OCI-LY7 (cell line): ENCODE data around the gene ATP9A. TPM values are rescaled to one million over a fixed set of nuclear protein-coding genes. Genes with fewer than 3 reads are reported as not detected.

ENCODE experiments used
- BruUV-seq: library from RNA; stranded (reverse); fragments of 400-500 nt; replicated peaks from 2 replicates; lab custom pipeline; 2021; lab: Mats Ljungman, UMichigan
- CTCF ChIA-PET: fragments of 300-600 bp; sonication (Branson Sonifier 250); formaldehyde crosslinking; loops from one replicate; lab custom pipeline; 2022; ENCODE audit warnings: antibody characterized with exemption; ENCODE audit not compliant: unreplicated experiment; lab: Charles Lee
- POLR2A ChIA-PET: fragments of 300-600 bp; sonication (Branson Sonifier 250); formaldehyde crosslinking; loops from one replicate; lab custom pipeline; 2022; ENCODE audit warnings: antibody characterized with exemption; lab: Charles Lee
- DNase-seq: peaks from one replicate; pipeline ENCODE4 v3.0.0-alpha.2; 2015; ENCODE audit warnings: low spot score
- H2AFZ ChIP-seq: fragments of 200-600 bp; sonication (generic), shearing (Covaris generic); 2 replicates; pipeline ENCODE4 v1.6.1; 2014; ENCODE audit warnings: mild to moderate bottlenecking, antibody characterized with exemption, low read length, moderate library complexity
- H3K27ac ChIP-seq: fragments of 200-600 bp; sonication (generic); 2 replicates; pipeline ENCODE4 v1.5.1; 2014; ENCODE audit warnings: mixed run types, low read depth, mild to moderate bottlenecking, moderate library complexity, low read length, inconsistent platforms; ENCODE audit not compliant: poor library complexity, severe bottlenecking
- H3K36me3 ChIP-seq: fragments of 200-600 bp; sonication (generic); 2 replicates; pipeline ENCODE4 v1.6.1; 2014; ENCODE audit warnings: mild to moderate bottlenecking, antibody characterized with exemption, low read length, moderate library complexity, mixed read lengths; ENCODE audit not compliant: insufficient read depth
- H3K4me1 ChIP-seq: fragments of 200-600 bp; sonication (generic); 2 replicates; pipeline ENCODE4 v1.5.1; 2014; ENCODE audit warnings: mild to moderate bottlenecking, low read length; ENCODE audit not compliant: insufficient read depth, poor library complexity, severe bottlenecking
- H3K4me2 ChIP-seq: fragments of 200-600 bp; sonication (generic); 2 replicates; pipeline ENCODE4 v1.6.1; 2014; ENCODE audit warnings: mild to moderate bottlenecking, low read length
- H3K4me3 ChIP-seq: fragments of 200-600 bp; sonication (generic); 2 replicates; pipeline ENCODE4 v1.5.1; 2014; ENCODE audit warnings: mild to moderate bottlenecking, low read depth, low read length; ENCODE audit not compliant: poor library complexity, severe bottlenecking
- H3K79me2 ChIP-seq: fragments of 200-600 bp; sonication (generic); 2 replicates; pipeline ENCODE4 v1.6.1; 2016; ENCODE audit warnings: low read depth, mild to moderate bottlenecking, low read length, moderate library complexity, mixed read lengths; ENCODE audit not compliant: insufficient read depth
- H3K9me2 ChIP-seq: fragments of 200-600 bp; sonication (generic); 2 replicates; pipeline ENCODE4 v1.6.1; 2016; ENCODE audit warnings: mild to moderate bottlenecking, low read length, mixed read lengths; ENCODE audit not compliant: insufficient read depth
- H3K9me3 ChIP-seq: fragments of 200-600 bp; sonication (generic); 2 replicates; pipeline ENCODE4 v1.6.1; 2014; ENCODE audit warnings: mild to moderate bottlenecking, mixed run types, low read length, mixed read lengths
- H4K20me1 ChIP-seq: fragments of 200-600 bp; sonication (generic); 2 replicates; pipeline ENCODE4 v1.6.1; 2014; ENCODE audit warnings: mild to moderate bottlenecking, antibody characterized with exemption, low read length, moderate library complexity, mixed read lengths; ENCODE audit not compliant: insufficient read depth
- CTCF ChIP-seq: fragments of 200-600 bp; sonication (generic); conservative IDR thresholded peaks from 2 replicates; pipeline ENCODE4 v1.5.1; 2014; ENCODE audit warnings: mild to moderate bottlenecking, antibody characterized with exemption, low read length, moderate library complexity, mixed read lengths
- EZH2phosphoT487 ChIP-seq: fragments of 200-600 bp; sonication (generic); IDR thresholded peaks from 2 replicates; pipeline ENCODE4 v1.6.1; 2018; ENCODE audit warnings: low read depth, borderline replicate concordance, mild to moderate bottlenecking, mixed run types, antibody characterized with exemption, low read length, moderate library complexity, mixed read lengths
- intact Hi-C: fragments of 100-400 bp; cut with micrococcal nuclease; formaldehyde crosslinking; loops from one replicate; pipeline ENCODE4 v1.10.0; 2022; ENCODE audit not compliant: unreplicated experiment
- total RNA-seq, 2 experiments: library from RNA; depleted of rRNA in 1 of 2; stranded (reverse); fragments of >200 nt in 1 of 2; shearing (Covaris generic) in 1 of 2; gene quantifications; 2 replicates each; pipeline ENCODE4 v1.2.3, GENCODE V29; 2014 to 2022

Gene ATP9A
- total RNA-seq, 2 experiments from 2014 or later, result 0.67 to 0.85 TPM

DNA sequence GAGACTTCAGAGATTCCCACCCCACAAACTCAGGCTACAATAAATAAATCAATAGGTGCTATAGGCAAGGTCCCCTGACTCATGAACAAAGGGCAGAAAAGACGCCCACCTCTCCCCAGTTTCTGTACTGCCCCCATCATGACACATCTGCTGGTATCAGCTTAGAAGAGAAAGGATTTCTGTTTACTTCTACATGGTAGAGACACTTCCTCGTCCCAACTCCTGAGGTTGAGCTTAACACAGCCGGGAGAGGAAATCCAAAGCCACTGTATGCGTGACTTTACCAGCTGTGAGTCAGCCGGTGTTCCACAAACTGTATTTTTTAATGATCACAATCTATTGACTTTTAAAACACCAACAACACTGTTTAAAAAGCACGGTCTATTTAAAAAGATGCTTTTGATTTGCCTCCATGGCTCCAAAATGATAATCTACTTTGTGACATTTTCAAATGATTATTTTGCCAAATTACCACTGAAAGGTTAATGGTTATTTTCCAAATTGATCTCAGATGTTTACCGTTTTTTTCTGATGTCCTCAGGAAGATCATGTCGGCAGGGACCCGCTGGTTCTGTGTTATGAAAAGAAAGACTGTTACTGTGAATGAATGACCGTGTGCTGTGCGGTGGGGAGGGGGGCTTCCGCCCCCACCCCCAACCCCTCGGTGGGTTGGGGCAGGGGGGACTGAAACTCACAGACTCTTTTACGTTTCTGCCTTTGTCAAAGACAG lies 72.5 kb downstream of the ATP9A start:
- Histone ChIP-seq H3K4me2 (peak overlapping the region; percentile 68), H3K27ac (peak overlapping the region; percentile 1), H3K9me3 (no peaks in the 10 kb centered on the region), H3K4me3 (peak overlapping the region; percentile 53), H3K36me3 (no peaks in the 10 kb centered on the region), H3K79me2 (no peaks in the 10 kb centered on the region), H2AFZ (peak overlapping the region; percentile 98), H3K9me2 (no peaks in the 10 kb centered on the region), H3K4me1 (peaks cover 30% of the 10 kb centered on the region), H4K20me1 (no peaks in the 10 kb centered on the region)
- ChIA-PET POLR2A (interaction anchor here (1.1 kb wide), 1 partner anchor 51 kb away, joined by 3 read pairs; no protein-coding TSS in a partner anchor), CTCF (interaction anchor here (0.6 kb wide), 1 partner anchor 700 kb away, joined by 4 read pairs; no protein-coding TSS in a partner anchor)
- DNase-seq, result no peak
- intact Hi-C loops, result loop anchor here (2.0 kb wide), 1 partner anchor 57 kb away; no protein-coding TSS in a partner anchor
- TF ChIP-seq EZH2phosphoT487 (no peak), CTCF (no peak)
- no TSS peak for BruUV-seq

DNA sequence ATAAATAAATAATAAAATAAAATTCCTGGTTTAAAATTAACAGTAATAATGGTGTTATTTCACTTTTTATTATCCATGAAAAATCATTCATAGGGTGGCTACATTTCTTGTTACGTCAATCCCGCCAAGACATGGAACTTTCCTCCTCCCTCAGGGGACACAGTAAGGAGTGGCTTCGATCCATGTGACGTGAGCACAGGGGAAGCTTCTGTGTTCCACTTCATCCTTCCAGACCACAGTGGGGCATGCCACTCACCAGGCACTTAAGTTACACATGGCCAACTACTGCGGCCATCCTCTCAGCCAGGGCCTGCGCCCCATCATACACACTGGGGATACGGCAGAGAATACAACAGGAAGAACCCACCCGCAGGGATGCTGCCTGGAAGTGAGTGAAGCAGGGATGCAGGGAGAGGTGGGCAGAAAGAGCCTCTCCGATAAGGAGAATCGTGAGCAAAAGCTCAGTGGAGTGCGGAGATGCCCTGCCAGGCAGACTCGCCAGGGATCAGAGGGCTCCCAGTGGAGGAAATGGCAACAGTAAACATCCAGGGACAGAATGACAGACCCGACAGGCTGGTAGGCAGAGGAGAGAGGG lies 75.3 kb downstream of the ATP9A start:
- POLR2A ChIA-PET, result no interaction called here
- BruUV-seq, result no TSS peak
- CTCF ChIA-PET, result no interaction called here
- Histone ChIP-seq H3K36me3 (no peaks in the 10 kb centered on the region), H3K9me3 (no peaks in the 10 kb centered on the region), H3K79me2 (no peaks in the 10 kb centered on the region), H3K4me2 (no peak overlapping the region), H2AFZ (no peak overlapping the region), H4K20me1 (no peaks in the 10 kb centered on the region), H3K4me1 (peaks cover 27% of the 10 kb centered on the region), H3K4me3 (no peak overlapping the region), H3K9me2 (no peaks in the 10 kb centered on the region), H3K27ac (no peak overlapping the region)
- TF ChIP-seq EZH2phosphoT487 (no peak), CTCF (no peak)
- no peak for DNase-seq
- intact Hi-C loops, result no loop called here

- H3K9me3 ChIP-seq, result no peaks in the 10 kb centered on the region
- ChIA-PET POLR2A (no interaction called here), CTCF (no interaction called here)
- H3K27ac ChIP-seq, result no peak overlapping the region
- H4K20me1 ChIP-seq, result no peaks in the 10 kb centered on the region
- no peak overlapping the region for H3K4me2 ChIP-seq
- no peak for DNase-seq
- intact Hi-C loops, result no loop called here
- no peaks in the 10 kb centered on the region for H3K36me3 ChIP-seq
- BruUV-seq, result no TSS peak
- no peak overlapping the region for H3K4me3 ChIP-seq
- no peaks in the 10 kb centered on the region for H3K9me2 ChIP-seq
- no peaks in the 10 kb centered on the region for H3K79me2 ChIP-seq
- no peak overlapping the region for H2AFZ ChIP-seq
- H3K4me1 ChIP-seq, result peaks cover 23% of the 10 kb centered on the region
- TF ChIP-seq CTCF (no peak), EZH2phosphoT487 (no peak)
Measured at GRCh38 chr20:51691703-51692102, 76.5 kb downstream of the ATP9A start.
